Fibroblast of mammary gland (primary cell): Measurements from ENCODE around the gene RABGAP1L.

ENCODE experiments used
- DNase-seq: peaks from one replicate; pipeline ENCODE4 v3.0.0-alpha.2; 2010; ENCODE audit warnings: low read depth
- H3K4me3 ChIP-seq: 2 replicates; pipeline ENCODE4 v1.5.1; 2011; ENCODE audit warnings: low read depth, mild to moderate bottlenecking, low read length, moderate library complexity; ENCODE audit not compliant: control insufficient read depth
- CTCF ChIP-seq: conservative IDR thresholded peaks from 2 replicates; pipeline ENCODE4 v1.5.1; 2011; ENCODE audit warnings: low read depth, low read length, inconsistent platforms; ENCODE audit not compliant: control insufficient read depth, insufficient read depth

Gene RABGAP1L

GRCh38 chr1:174726167-174726879 lies 567.0 kb downstream of the RABGAP1L start:
- peak; percentile 48 for DNase-seq
- TF ChIP-seq CTCF = peak; percentile 49
- no peak overlapping the region for H3K4me3 ChIP-seq

- no peak for TF ChIP-seq CTCF
- no peak for DNase-seq
- no peak overlapping the region for H3K4me3 ChIP-seq
Observed at GRCh38 chr1:174726880-174727585, 567.7 kb downstream of the RABGAP1L start.

GRCh38 chr1:174734270-174734669 lies 575.0 kb downstream of the RABGAP1L start:
- H3K4me3 ChIP-seq = no peak overlapping the region
- no peak for TF ChIP-seq CTCF
- DNase-seq = no peak

GRCh38 chr1:174736831-174737230 lies 577.5 kb downstream of the RABGAP1L start:
- no peak overlapping the region for H3K4me3 ChIP-seq
- DNase-seq = no peak
- TF ChIP-seq CTCF = no peak

GRCh38 chr1:174740249-174740968 lies 581.1 kb downstream of the RABGAP1L start:
- DNase-seq = peak; percentile 38
- H3K4me3 ChIP-seq = no peak overlapping the region
- TF ChIP-seq CTCF = no peak

- DNase-seq = peak; percentile 11
- TF ChIP-seq CTCF = no peak
- H3K4me3 ChIP-seq = no peak overlapping the region
Observed at GRCh38 chr1:174742805-174743653, 583.7 kb downstream of the RABGAP1L start.
